Muscle of back (tissue), 11 donors: ENCODE measurements around the gene TMEM191B. TPM values are rescaled to one million over a fixed set of nuclear protein-coding genes. Genes with fewer than 3 reads are reported as not detected.
"Not testable (repeated sequence)": the region's sequence is repeated elsewhere in the genome, so short reads cannot be mapped to it uniquely, and the experiment has no call there.

ENCODE experiments used
- DNase-seq, 3 donors: peaks; one replicate each; pipeline versions ENCODE4 v3.0.0 to v3.0.0-alpha.2; 2013
- polyA plus RNA-seq, 10 donors: library from polyadenylated mRNA; unstranded; fragments of 120-200 nt; gene quantifications; one replicate each; pipeline ENCODE4 v1.2.1, GENCODE V29; 2013; ENCODE audit not compliant: insufficient read length in 10 of 10

Gene TMEM191B
- polyA plus RNA-seq, 10 donors, result 1.1 TPM; not detected in 7

- not testable (repeated sequence) for DNase-seq
Measured at GRCh38 chr22:18554280-18555256, 27.0 kb downstream of the TMEM191B start.

- not testable (repeated sequence) for DNase-seq
Measured at GRCh38 chr22:18558516-18558915, 30.9 kb downstream of the TMEM191B start.

- DNase-seq, result not testable (repeated sequence)
Measured at GRCh38 chr22:18558939-18559338, 31.3 kb downstream of the TMEM191B start.

- not testable (repeated sequence) for DNase-seq
Measured at GRCh38 chr22:18560099-18560974, 32.7 kb downstream of the TMEM191B start.

- DNase-seq, result not testable (repeated sequence)
Measured at GRCh38 chr22:18570509-18571246, 43.1 kb downstream of the TMEM191B start.

- DNase-seq, result not testable (repeated sequence)
Measured at GRCh38 chr22:18573483-18574164, 46.0 kb downstream of the TMEM191B start.

- DNase-seq, result not testable (repeated sequence)
Measured at GRCh38 chr22:18574555-18574954, 47.0 kb downstream of the TMEM191B start.

- not testable (repeated sequence) for DNase-seq
Measured at GRCh38 chr22:18575686-18576085, 48.1 kb downstream of the TMEM191B start.

- DNase-seq, result not testable (repeated sequence)
Measured at GRCh38 chr22:18577090-18577818, 49.7 kb downstream of the TMEM191B start.

GRCh38 chr22:18577847-18578246 is 50.2 kb downstream of the TMEM191B start:
- not testable (repeated sequence) for DNase-seq

Other genes starting within 250 kb of the TMEM191B start
- gene GGTLC3, start 9.6 kb upstream of the TMEM191B start, polyA plus RNA-seq, result under 1 TPM in 1 of 10 donors, not detected in 9; 0.36 TPM
- gene RIMBP3, start 84.1 kb downstream of the TMEM191B start, polyA plus RNA-seq, result under 1 TPM; 0.17 to 0.49 (median 0.25) TPM